NCI-H2107 treated with DMSO at 0.1 percent for 48 hours (cell line): ENCODE results near the gene RAPGEF3.

ENCODE experiments used
- DNase-seq: peaks from one replicate; lab custom pipeline; 2025; ENCODE audit not compliant: unreplicated experiment; lab: John Stamatoyannopoulos, UW

RAPGEF3 gene

DNA sequence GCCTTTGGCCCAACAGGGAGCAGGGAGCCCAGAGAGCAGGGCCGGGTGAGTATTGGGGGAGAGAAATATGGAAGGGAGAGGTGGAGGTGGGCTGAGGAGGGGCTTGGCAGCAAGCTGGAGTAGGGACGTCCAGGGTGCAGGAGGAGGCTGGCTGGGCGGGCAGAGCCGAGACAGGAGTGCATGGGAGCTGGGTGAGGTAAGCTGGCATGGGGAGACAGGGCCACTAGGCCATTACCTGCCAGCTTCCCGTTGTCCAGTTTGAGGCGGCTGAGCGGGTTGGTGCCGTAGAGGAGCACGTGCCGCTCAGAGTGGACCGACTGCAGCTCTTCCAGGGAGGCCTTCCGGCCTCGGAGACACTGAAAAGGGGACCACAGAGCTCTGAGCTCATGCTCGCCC, 32.7 kb upstream of the RAPGEF3 start:
- no peak for DNase-seq

DNA sequence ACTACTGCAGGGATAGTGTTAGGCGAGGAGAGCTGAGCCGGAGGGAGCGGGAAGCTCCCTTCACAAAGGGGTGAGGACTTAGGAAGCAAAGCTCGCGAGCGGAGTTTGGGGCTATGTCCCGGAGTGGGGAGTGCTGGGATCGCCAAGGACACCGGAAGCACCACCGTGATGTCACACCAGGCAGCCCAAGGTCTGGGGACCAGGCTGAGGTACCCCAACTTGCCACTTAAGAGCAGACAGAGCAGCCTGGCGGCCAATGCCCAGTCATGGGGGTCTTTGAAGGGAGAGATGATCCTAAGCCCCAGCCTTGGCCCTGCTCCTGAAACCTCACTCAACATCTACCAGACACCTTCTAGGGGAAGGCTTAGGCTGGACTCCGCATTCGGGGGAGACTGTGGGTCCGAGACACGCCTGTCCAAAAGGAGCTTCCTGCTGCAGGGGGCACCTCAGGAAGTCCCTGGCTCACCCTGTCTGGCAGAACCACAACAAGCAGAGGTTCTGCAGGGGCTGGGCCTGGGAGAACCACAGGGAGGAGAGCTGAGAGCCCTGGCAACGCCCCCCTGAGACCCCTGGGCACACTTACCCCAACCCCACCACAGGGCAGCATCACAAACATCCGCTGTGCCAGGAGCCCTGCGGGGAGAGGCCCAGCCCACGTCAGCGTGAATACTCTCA, 32.1 kb upstream of the RAPGEF3 start:
- no peak for DNase-seq

GRCh38 chr12:47789712-47790489, 31.2 kb upstream of the RAPGEF3 start:
- no peak for DNase-seq

- no peak for DNase-seq
Observed at GRCh38 chr12:47789141-47789540, 30.5 kb upstream of the RAPGEF3 start.

GRCh38 chr12:47787596-47788319, 29.1 kb upstream of the RAPGEF3 start:
- no peak for DNase-seq

- DNase-seq, result no peak
Observed at GRCh38 chr12:47786662-47787280, 28.1 kb upstream of the RAPGEF3 start.

DNA sequence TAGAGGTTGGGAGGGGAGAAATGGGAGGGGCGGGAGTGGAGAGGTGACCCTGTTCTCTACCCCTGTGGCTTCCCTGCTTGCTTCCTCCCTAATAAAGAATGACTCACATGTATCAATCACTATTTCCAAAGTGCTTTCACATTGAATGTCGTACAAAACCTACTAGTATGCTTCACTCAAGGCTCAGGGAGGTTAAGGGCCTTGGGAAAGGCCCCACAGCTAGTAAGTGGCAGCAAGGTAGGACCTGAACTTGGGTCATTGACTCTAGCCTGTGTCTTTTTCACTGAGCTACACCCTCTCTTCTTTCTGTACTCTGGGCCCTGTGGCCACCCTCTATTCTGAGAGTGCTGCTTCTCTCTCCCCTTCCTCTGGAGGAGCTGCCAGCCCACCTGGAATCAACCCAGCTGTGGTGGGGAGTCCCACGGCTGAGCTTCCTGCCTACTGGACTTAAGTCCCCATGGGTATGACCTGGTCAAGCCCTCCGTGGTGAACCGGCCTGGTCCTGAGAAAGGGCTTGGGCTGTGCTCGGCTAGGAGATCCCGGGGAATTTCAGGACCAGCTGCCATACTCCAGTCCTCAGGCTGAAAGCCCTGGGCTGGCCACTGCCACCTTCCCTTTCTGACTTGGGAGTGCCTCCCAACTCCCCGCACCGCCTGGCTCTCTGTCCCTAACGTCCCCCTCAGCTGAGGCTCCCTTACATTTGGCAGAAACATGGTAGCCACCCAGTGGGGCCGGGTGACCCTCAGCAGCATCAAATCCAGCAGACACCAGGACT, 27.4 kb upstream of the RAPGEF3 start:
- DNase-seq, result no peak

- no peak for DNase-seq
Observed at GRCh38 chr12:47785036-47785886, 26.6 kb upstream of the RAPGEF3 start.

- DNase-seq, result no peak
Observed at GRCh38 chr12:47783821-47784819, 25.4 kb upstream of the RAPGEF3 start.

DNA sequence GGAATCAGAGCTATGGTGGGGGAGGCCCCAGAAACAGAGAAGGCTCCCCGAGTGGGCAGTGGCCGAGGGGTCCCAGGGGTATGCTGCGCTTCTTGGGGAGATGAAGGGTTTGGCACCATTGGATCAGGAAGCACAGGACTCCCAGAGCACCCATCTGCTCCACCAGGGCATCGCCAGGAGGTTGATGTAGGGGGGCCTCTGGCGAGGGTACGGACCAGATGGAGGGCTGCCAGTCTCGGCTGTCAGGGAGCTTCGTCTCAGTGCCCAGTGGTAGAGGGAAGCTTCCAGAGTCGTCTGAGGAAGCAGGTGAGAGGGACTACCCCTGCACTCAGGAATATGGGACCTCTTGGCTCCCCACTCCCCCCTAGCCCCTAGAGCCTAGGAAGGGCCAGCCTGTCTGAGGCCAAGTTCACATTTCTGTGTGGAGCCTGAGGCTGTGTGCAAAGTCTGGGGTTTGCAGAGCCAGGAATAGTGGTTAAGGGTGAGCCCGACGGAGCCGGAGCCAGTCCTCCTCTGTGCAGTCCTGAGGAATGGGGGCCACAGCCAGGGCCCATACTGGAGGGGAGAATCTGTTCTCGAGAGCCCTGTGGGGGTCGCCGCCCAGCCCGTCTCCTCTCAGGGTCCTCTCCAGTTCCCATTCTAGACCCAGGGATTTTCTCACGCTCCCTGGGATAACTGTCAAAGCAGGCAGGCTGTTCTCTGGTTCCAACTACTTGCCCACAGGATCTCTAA, 24.5 kb upstream of the RAPGEF3 start:
- DNase-seq, result no peak

- DNase-seq, result no peak
Observed at GRCh38 chr12:47782372-47782770, 23.7 kb upstream of the RAPGEF3 start.

DNA sequence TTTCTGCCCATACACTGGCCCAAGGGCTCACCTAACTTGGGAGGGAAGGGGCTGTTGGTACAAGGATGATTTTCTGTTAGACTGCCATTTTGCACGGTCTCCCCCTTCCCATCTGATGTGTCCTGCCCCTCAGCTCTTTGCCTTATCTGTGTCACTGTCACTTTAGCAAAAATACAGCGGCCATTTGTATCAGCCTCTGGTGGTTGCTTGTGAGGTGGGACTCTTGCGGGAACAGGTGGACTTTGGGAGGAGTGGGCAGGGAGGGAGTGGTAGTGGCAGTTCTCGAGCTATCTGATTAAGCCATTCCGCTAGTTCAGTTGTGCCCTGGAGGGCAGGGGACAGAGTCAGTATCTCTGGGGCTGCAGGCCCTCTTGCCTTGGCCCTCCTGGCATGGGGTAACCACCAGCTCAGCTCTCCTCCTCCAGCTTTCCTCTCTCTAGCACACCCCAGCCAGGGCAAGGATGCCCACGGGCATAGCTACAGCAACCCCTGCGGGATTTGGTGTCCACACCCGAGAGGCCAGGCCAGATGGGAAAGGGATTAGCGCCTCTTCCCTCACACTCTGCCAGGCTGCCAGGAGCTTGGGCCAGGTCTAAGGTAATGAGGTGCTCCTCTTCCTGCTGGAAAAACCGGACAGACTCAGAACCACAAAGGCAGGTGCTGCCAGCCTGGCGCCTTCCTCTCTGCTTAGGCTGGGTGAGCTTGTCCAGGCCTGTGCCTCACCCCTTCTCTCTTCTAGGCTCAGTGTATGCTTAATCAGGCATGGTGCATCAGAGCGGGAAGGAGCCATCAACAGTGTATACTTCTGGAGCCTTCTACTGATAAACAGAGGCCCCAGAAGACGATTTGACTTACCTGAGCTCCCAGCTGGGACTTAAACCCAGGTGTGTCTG, 23.0 kb upstream of the RAPGEF3 start:
- peak; percentile 70 for DNase-seq

GRCh38 chr12:47779943-47780504, 21.3 kb upstream of the RAPGEF3 start:
- no peak for DNase-seq

GRCh38 chr12:47779301-47779942, 20.7 kb upstream of the RAPGEF3 start:
- peak; percentile 72 for DNase-seq

GRCh38 chr12:47778881-47779280, 20.2 kb upstream of the RAPGEF3 start:
- DNase-seq, result no peak
